Measurements from ENCODE around the gene TOP1.

The TOP1 gene

DNA sequence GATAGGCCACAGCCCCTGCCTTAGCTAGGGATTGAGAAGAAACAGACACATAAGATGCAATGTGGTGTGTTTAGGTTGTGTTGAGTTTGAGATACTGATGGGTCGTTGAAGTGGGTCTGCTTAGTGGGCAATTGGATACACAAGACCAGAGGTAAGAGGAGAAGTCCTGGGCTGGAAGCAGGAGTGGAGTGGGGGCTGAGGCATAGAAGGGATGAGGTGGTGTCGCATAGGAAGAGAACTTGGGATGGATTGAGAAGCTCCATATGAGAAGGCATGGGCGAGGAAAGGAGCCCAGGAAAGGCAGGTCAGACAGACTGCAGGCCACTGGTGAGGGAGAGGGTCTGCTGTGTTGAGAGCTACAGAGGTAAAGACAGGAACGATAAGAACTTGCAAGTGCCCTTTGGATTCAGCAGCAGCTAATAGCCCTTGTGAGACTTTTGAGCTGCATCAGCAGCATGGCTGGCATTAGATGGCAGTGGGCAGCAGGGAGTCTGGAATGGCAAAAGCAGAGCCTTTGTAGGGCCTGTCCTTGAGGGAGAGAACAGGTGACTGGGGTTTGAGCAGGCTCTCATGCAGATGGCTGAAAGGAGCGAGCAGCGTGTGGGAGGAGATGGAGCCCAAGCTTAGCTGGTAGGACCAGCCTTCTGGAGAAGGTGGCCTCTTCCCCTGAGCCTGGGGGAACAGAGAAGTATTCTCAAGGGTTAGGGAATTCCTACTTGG lies 141.9 kb downstream of the TOP1 start:
- DNase-seq: no peak

DNA sequence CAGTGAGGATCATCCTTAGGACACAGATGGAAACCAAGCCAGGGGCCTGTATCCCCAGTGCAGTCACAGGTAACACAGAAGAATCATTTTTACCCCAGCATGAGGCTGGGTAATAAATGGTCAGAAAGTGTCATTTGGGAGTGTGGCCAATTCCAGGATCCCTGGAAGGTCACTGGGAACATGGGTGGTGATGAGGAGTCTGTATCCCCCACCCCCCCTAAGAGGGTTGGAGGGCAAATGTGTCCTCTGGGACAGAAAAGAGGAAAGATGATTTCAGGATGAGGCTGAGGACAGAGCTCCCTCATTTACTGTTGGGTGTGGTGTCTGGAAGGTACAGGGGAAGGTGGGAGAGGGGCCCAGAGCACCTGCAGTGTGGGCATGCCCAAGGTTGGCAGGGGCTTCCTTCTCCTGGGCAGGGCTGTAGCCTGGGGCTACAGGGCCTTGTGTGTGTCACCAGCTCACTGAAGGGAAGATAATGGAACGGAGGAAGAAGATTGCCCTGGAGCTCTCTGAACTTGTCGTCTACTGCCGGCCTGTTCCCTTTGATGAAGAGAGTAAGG lies 143.2 kb downstream of the TOP1 start:
- no peak for DNase-seq

DNA sequence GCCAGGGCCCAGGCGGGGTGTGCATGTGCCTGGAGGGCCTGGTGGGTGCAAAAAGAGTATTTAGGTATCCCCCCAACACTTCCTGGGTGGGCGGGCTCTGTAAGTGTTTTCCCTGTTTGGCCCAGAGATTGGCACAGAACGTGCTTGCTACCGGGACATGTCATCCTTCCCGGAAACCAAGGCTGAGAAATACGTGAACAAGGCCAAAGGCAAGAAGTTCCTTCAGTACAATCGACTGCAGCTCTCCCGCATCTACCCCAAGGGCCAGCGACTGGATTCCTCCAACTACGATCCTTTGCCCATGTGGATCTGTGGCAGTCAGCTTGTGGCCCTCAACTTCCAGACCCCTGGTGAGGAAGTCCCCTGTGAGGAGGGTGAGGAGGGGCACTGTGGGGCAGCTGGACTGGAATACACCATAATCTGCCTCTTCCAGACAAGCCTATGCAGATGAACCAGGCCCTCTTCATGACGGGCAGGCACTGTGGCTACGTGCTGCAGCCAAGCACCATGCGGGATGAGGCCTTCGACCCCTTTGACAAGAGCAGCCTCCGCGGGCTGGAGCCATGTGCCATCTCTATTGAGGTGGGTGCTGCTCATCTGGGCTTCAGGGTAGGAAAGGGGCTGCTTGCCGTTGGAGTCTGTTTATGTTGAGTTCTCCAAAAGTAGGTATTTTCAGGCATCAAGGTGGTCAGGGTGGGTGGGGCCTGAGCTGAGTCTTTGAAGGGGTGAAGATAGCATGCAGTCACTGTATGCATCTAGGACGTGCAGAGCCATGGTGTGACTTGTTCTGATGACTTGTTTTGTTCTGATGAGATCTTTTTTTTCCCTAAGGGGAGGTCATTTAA lies 143.9 kb downstream of the TOP1 start:
- DNase-seq: no peak

DNA sequence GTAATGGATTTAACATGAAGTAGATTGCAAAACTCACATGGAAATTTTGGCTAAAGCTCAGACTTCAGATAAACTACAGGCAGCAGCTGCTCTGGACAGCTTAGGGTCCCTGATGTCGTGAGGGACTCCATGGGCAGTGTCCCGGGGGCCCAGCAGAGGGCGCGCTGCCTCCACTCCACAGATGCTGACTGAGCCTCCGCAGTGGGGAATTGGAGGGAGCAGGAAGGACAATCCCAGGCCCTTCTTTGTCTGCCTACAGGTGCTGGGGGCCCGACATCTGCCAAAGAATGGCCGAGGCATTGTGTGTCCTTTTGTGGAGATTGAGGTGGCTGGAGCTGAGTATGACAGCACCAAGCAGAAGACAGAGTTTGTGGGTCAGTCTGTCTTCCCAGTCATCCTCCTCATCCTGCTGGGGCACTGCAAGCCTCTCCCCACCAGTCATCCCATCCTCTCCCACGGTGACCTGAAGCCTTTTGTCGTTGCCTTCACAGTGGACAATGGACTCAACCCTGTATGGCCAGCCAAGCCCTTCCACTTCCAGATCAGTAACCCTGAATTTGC lies 144.6 kb downstream of the TOP1 start:
- DNase-seq: peak; percentile 59

DNA sequence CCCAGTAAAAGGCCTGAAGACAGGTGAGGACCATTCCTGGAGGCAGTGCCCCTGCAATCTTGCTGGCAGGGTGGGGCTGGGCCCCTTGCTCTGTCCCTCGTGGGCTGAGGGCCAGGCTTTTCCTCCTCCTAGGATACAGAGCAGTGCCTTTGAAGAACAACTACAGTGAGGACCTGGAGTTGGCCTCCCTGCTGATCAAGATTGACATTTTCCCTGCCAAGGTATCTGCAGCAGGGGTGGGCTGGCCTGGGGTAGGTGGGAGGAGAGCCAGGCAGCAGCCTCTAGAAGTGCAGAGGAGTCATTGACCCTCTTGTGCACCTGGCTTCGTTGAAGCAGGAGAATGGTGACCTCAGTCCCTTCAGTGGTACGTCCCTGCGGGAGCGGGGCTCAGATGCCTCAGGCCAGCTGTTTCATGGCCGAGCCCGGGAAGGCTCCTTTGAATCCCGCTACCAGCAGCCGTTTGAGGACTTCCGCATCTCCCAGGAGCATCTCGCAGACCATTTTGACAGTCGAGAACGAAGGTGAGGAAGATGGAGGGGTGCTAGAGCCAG lies 145.2 kb downstream of the TOP1 start:
- no peak for DNase-seq
